Medulla oblongata (tissue), 1 donor: ENCODE data around the gene LYZL1.
"Not testable (repeated sequence)": the region's sequence is repeated elsewhere in the genome, so short reads cannot be mapped to it uniquely, and the experiment has no call there.

Experiments used
- DNase-seq: peaks from one replicate; pipeline ENCODE4 v3.0.0-alpha.2; 2015; ENCODE audit errors: extremely low spot score

Gene LYZL1

GRCh38 chr10:29263506-29263905, 25.4 kb upstream of the LYZL1 start:
- DNase-seq: no peak

GRCh38 chr10:29265210-29265768, 23.6 kb upstream of the LYZL1 start:
- DNase-seq: no peak

GRCh38 chr10:29266641-29267040, 22.2 kb upstream of the LYZL1 start:
- DNase-seq: peak; percentile 32

- no peak for DNase-seq
These were observed 20.9 kb upstream of the LYZL1 start for GRCh38 chr10:29268011-29268410.

GRCh38 chr10:29269486-29269885, 19.4 kb upstream of the LYZL1 start:
- no peak for DNase-seq

GRCh38 chr10:29270883-29271282, 18.0 kb upstream of the LYZL1 start:
- DNase-seq: no peak

GRCh38 chr10:29271877-29272276, 17.0 kb upstream of the LYZL1 start:
- DNase-seq: no peak

GRCh38 chr10:29273478-29273877, 15.4 kb upstream of the LYZL1 start:
- no peak for DNase-seq

GRCh38 chr10:29276251-29276850, 12.5 kb upstream of the LYZL1 start:
- no peak for DNase-seq

- no peak for DNase-seq
These were observed 11.6 kb upstream of the LYZL1 start for GRCh38 chr10:29277296-29277695.

GRCh38 chr10:29279779-29280487, 8.9 kb upstream of the LYZL1 start:
- no peak for DNase-seq

GRCh38 chr10:29280488-29280840, 8.4 kb upstream of the LYZL1 start:
- no peak for DNase-seq

GRCh38 chr10:29285624-29286051, 3.2 kb upstream of the LYZL1 start:
- DNase-seq: no peak

GRCh38 chr10:29287635-29288034, 1.2 kb upstream of the LYZL1 start:
- DNase-seq: no peak

- not testable (repeated sequence) for DNase-seq
These were observed 2.7 kb downstream of the LYZL1 start for GRCh38 chr10:29291561-29291960.

- not testable (repeated sequence) for DNase-seq
These were observed 3.5 kb downstream of the LYZL1 start for GRCh38 chr10:29292406-29292805.

GRCh38 chr10:29295813-29296212, 6.9 kb downstream of the LYZL1 start:
- DNase-seq: no peak

GRCh38 chr10:29297678-29298077, 8.8 kb downstream of the LYZL1 start:
- DNase-seq: no peak

- DNase-seq: no peak
These were observed 12.6 kb downstream of the LYZL1 start for GRCh38 chr10:29301359-29301910.

GRCh38 chr10:29302499-29302898, 13.6 kb downstream of the LYZL1 start:
- DNase-seq: no peak

GRCh38 chr10:29304264-29304994, 15.6 kb downstream of the LYZL1 start:
- peak; percentile 96 for DNase-seq

- no peak for DNase-seq
These were observed 16.1 kb downstream of the LYZL1 start for GRCh38 chr10:29304995-29305335.
